HG03565 (cell line): ENCODE results near the gene C5orf24.
"Not testable (repeated sequence)": the region's sequence is repeated elsewhere in the genome, so short reads cannot be mapped to it uniquely, and the experiment has no call there.

Experiments used
- ATAC-seq: cut with Tn5 transposase; IDR thresholded peaks from one replicate; pipeline ENCODE4 v1.9.1; 2021; ENCODE audit warnings: mild to moderate bottlenecking, moderate library complexity; ENCODE audit not compliant: unreplicated experiment

The C5orf24 gene

DNA sequence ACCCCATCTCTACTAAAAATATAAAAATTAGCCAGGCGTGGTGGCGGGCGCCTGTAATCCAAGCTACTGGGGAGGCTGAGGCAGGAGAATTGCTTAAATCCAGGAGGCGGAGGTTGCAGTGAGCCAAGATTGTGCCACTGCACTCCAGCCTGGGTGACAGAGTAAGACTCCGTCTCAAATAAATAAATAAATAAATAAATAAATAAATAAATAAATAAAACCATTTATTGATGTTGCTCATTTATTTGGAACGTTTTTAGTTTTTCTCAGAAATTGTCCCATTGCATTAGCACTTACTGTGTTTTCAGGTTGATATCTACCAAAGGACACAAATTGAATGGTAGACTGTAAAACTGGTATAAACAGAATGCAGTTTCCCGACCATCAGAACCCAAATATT is 10.7 kb downstream of the C5orf24 start:
- not testable (repeated sequence) for ATAC-seq

- no peak for ATAC-seq
These were observed 11.6 kb downstream of the C5orf24 start for GRCh38 chr5:134857401-134857800.

- no peak for ATAC-seq
These were observed 18.9 kb downstream of the C5orf24 start for GRCh38 chr5:134864707-134865106.

- no peak for ATAC-seq
These were observed 27.7 kb downstream of the C5orf24 start for GRCh38 chr5:134873494-134873893.

- ATAC-seq = peak; percentile 77
These were observed 28.4 kb downstream of the C5orf24 start, which contains the start of gene TXNDC15 for GRCh38 chr5:134873987-134874830. Gene TXNDC15 (plus strand): TSS chr5:134874371. CDS start chr5:134874428, 57 bp downstream.

- peak; percentile 7 for ATAC-seq
These were observed 29.3 kb downstream of the C5orf24 start for GRCh38 chr5:134874831-134875655.

DNA sequence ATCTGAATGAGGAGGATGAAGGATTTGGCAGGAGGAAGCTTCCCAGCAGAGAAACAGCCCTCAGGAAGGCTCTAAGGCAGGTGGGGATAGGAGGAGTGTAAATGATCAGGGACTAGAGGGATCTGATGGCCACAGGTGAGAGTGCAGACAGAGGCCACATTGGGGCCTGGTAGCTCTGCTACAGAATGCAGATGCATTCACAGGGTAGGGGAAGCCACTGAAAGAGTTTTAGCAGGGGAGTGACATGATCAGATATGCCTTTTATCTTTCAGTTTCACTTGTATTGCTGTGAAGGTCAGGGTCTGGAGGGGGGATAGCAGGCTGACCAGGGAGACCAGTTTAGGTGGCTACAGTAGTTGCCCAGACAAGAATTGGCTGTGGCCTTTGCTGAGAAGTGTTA is 31.4 kb downstream of the C5orf24 start:
- peak; percentile 34 for ATAC-seq

DNA sequence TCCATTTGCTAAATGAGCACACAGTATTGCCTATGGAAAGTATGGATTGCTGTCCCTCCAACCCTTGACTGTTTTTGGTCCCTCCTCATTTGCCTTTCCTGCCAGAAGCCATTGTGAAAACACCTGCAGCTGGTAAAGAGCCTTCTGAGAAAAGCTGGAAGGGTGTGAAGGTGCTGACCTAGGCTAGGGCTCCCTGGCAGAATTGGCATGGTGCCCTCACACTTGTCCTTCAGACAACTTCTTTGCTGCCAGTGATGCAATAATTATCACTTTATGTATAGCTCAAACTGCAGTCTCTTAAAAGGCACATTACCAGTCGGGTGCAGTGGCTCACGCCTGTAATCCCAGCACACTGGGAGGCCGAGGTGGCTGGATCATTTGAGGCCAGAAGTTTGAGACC is 32.6 kb downstream of the C5orf24 start:
- ATAC-seq = no peak

GRCh38 chr5:134879456-134879855 is 33.7 kb downstream of the C5orf24 start:
- ATAC-seq = no peak

- not testable (repeated sequence) for ATAC-seq
These were observed 35.2 kb downstream of the C5orf24 start for GRCh38 chr5:134880937-134881336.

DNA sequence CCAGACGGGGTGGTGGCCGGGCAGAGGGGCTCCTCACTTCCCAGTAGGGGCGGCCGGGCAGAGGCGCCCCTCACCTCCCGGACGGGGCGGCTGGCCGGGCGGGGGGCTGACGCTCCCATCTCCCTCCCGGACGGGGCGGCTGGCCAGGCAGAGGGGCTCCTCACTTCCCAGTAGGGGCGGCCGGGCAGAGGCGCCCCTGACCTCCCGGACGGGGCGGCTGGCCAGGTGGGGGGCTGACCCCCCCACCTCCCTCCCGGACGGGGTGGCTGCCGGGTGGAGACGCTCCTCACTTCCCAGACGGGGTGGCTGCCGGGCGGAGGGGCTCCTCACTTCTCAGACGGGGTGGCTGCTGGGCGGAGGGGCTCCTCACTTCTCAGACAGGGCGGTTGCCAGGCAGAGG is 35.9 kb downstream of the C5orf24 start:
- not testable (repeated sequence) for ATAC-seq

GRCh38 chr5:134887593-134888159 is 41.9 kb downstream of the C5orf24 start:
- no peak for ATAC-seq

- ATAC-seq = no peak
These were observed 43.6 kb downstream of the C5orf24 start for GRCh38 chr5:134889335-134889734.

DNA sequence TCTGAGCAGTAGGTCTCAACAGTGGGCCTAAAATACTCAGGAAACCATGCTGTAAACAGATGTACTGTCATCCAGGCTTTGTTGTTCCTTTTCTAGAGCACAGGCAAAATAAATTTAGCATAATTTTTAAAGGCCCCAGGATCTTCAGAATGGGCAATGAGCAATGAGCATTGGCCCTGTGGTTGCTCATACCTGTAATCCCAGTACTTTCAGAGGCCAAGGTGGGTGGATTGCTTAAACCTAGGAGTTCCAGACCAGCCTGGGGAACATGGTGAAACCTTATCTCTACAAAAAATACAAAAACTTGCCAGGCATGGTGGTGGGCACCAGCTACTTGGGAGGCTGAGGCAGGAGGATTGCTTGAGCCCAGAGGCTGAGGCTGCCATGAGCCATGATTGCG is 45.7 kb downstream of the C5orf24 start:
- ATAC-seq = no peak

DNA sequence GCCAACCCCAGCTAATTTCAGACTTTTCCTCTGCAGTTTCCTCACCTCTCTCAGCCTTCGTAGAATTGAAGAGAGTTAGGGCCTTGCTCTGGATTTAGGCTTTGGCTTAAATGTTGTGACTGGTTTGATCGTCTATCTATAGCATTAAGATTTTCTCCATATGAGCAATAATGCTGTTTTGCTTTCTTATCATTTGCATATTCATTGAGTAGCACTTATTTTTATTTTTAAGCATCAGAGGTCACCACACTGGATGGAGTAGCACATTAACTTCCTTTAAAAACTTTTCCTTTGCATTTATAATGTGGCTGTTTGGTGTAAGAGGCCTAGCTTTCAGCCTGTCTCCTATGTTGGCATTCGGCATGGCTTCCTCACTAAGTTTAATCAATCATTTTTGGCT is 46.5 kb downstream of the C5orf24 start:
- ATAC-seq = no peak

DNA sequence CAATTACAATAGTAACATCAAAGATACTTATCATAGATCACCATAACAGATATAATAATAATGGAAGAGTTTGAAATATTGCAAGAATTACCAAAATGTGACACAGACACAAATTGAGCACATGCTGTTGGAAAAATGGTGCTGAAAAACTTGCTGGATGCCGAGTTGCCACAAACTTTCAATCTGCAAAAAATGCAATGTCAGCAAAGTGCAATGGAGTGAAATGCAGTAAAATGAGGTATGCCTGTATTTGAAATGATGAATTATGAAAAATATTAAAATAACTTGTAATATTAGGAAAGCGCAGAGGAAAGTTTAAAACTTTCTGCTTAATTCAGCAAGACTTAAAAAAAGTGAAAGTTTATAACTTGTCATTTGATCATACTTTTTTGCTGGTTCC is 47.2 kb downstream of the C5orf24 start:
- no peak for ATAC-seq

DNA sequence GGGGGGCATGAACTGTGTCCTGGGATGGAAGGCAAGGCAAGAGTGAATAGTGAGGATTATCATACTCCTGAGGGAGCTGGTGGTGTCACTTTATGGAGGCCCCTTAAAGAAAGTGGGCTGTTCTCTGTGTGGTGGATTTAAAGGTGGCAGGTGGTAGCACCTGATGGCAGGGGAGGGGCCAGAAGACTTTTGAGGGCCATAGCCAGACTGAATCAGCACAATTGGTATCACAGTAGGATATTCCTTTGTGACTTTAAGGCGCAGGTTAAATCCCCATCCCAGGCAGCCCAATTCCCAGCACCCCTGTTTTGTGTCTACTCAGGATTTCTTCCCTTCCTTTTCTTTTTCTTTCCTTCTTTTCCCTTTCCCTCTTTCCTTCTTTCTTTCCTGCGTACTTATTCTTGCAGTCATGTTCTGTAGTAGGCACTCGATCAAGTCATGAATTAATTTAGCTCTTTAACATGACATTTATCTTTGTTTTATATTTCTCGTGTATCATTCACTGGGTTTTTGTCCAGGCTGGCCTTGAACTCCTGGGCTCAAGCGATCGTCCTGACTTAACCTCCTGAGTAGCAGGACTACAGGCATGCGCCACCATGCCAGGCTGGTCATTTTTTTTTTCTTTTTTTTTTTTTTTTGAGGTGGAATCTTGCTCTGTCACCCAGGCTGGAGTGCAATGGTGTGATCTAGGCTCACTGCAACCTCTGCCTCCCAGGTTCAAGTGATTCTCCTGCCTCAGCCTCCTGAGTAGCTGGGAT is 48.2 kb downstream of the C5orf24 start:
- no peak for ATAC-seq

DNA sequence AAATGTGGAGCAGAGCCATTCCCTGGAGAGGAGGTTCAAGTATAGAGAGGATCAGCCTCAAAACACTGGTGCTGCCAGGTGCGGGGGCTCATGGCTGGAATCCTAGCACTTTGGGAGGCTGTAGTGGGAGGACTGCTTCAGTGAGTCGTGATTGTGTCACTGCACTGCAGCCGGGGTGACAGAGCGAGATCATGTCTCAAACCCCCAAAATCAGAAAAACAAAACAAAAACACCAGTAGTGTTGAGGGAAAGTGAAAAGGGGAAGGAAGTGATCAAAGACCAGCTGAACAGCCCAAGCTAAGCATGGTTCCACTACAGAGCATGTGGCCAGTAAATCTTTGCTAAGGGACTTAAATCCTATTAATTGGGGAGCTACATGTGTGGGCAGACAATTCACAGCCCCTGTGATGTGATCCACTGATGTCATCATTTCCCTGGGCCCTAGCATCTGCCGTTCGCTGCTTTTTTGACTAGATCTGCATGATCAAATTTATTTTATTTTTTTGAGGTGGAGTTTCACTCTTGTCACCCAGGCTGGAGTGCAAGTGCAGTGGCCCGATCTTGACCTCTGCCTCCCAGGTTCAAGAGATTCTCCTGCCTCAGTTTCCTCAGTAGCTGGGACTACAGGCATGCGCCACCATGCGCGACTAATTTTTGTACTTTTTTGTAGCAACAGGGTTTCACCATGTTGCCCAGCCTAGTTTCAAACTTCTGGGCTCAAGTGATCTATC is 56.5 kb downstream of the C5orf24 start:
- ATAC-seq = no peak

GRCh38 chr5:134904610-134905245 is 59.0 kb downstream of the C5orf24 start, which contains the start of gene PCBD2:
Gene PCBD2 (plus strand): TSS chr5:134905131. CDS start chr5:134905140, 9 bp downstream.
- peak; percentile 81 for ATAC-seq
